GM12878 (cell line): ENCODE results near the gene TM7SF2. TPM values are rescaled to one million over a fixed set of nuclear protein-coding genes. Genes with fewer than 3 reads are reported as not detected.
A peak's percentile ranks its signal among the peaks of the same experiment; 100 is the strongest.

ENCODE experiments used
- BMI1 ChIP-seq: fragments of 450-650 bp; IDR thresholded peaks from 2 replicates; pipeline ENCODE4 v1.6.1; 2016; ENCODE audit warnings: mild to moderate bottlenecking, moderate library complexity, borderline replicate concordance
- CBFB ChIP-seq: IDR thresholded peaks from 2 replicates; pipeline ENCODE4 v1.6.1; 2016; ENCODE audit warnings: antibody characterized with exemption, low read depth
- CEBPB ChIP-seq, 2 experiments: fragments of 150-350 bp in 1 of 2; IDR thresholded peaks; 2 replicates each; pipeline ENCODE4 v1.6.1; 2012 to 2014; ENCODE audit warnings: low read depth in 2 of 2, low read length in 2 of 2, borderline replicate concordance in 1 of 2, inconsistent platforms in 1 of 2
- EP300 ChIP-seq, 2 experiments: fragments of 150-350 bp in 1 of 2; IDR thresholded peaks; 2 replicates each; pipeline ENCODE4 v1.6.1; 2011 to 2012; ENCODE audit warnings: low read depth in 2 of 2, low read length in 2 of 2, borderline replicate concordance in 1 of 2, improper control_type of control experiment in 1 of 2, inconsistent platforms in 1 of 2; ENCODE audit not compliant: control insufficient read depth in 1 of 2
- GABPA ChIP-seq: IDR thresholded peaks from 2 replicates; pipeline ENCODE4 v1.6.1; 2014; ENCODE audit warnings: antibody characterized with exemption, low read depth, mild to moderate bottlenecking, inconsistent platforms
- HDAC2 ChIP-seq: fragments of 200-600 bp; sonication (generic); IDR thresholded peaks from 2 replicates; pipeline ENCODE4 v1.6.1; 2017
- KLF5 ChIP-seq: fragments of 450-650 bp; IDR thresholded peaks from 2 replicates; pipeline ENCODE4 v1.6.1; 2014; ENCODE audit warnings: mild to moderate bottlenecking; ENCODE audit not compliant: partially characterized antibody
- NFYA ChIP-seq: IDR thresholded peaks from 2 replicates; pipeline ENCODE4 v1.6.1; 2011; ENCODE audit warnings: low read depth, mild to moderate bottlenecking, low read length, improper control_type of control experiment, borderline replicate concordance
- RAD21 ChIP-seq: IDR thresholded peaks from 2 replicates; pipeline ENCODE4 v1.6.1; 2011; ENCODE audit warnings: mild to moderate bottlenecking, low read depth, low read length, moderate library complexity; ENCODE audit not compliant: insufficient read depth
- RUNX3 ChIP-seq: IDR thresholded peaks from 2 replicates; pipeline ENCODE4 v1.6.1; 2012; ENCODE audit warnings: low read length, inconsistent platforms
- SP1 ChIP-seq: IDR thresholded peaks from one replicate; pipeline ENCODE4 v1.6.1; 2011; ENCODE audit warnings: low read depth, low read length
- SREBF2 ChIP-seq: IDR thresholded peaks from 2 replicates; pipeline ENCODE4 v1.6.1; 2012; ENCODE audit warnings: mild to moderate bottlenecking, low read length
- SRF ChIP-seq, 2 experiments: IDR thresholded peaks; 2 replicates each; pipeline ENCODE4 v1.6.1; 2011; ENCODE audit warnings: low read depth in 2 of 2, low read length in 2 of 2, mild to moderate bottlenecking in 1 of 2, moderate library complexity in 1 of 2
- STAT1 ChIP-seq: fragments of 450-650 bp; conservative IDR thresholded peaks from 2 replicates; pipeline ENCODE4 v1.6.1; 2014; ENCODE audit warnings: antibody characterized with exemption, mild to moderate bottlenecking
- TAF1 ChIP-seq: IDR thresholded peaks from 2 replicates; pipeline ENCODE4 v1.6.1; 2011; ENCODE audit warnings: mild to moderate bottlenecking, low read depth, low read length, borderline replicate concordance
- ZBTB11 ChIP-seq: fragments of 450-650 bp; formaldehyde crosslinking; IDR thresholded peaks from 2 replicates; pipeline ENCODE4 v1.5.0; 2022; ENCODE audit warnings: mild to moderate bottlenecking, missing genetic modification characterization
- ZZZ3 ChIP-seq: IDR thresholded peaks from 2 replicates; pipeline ENCODE4 v1.6.1; 2011; ENCODE audit warnings: low read depth; ENCODE audit not compliant: control insufficient read depth, insufficient read length
- polyA plus RNA-seq, 11 experiments: library from polyadenylated mRNA; depleted of rRNA in 4 of 11; unstranded in 6 of 11; stranded (reverse) in 5 of 11; fragments of >200 nt; fragmentation: Nextera tagmentation in 4 of 11; fragmentation: Illumina TruSeq in 1 of 11; extraction: Ambion mirVana in 4 of 11; extraction: Trizol in 1 of 11; gene quantifications; 1 replicate in 1 of 11; 2 replicates in 10 of 11; pipeline versions ENCODE4 v1.2.1 to v1.2.3, GENCODE V29; 2011 to 2016; ENCODE audit warnings: inconsistent platforms in 2 of 11, missing spikeins in 2 of 11, low read depth in 1 of 11
- total RNA-seq, 4 experiments: library from RNA; depleted of rRNA in 3 of 4; stranded (reverse); fragments of >200 nt in 3 of 4; fragmentation: Illumina TruSeq in 1 of 4; extraction: Trizol in 1 of 4; gene quantifications; 2 replicates each; pipeline versions ENCODE4 v1.2.1 to v1.2.3, GENCODE V29; 2013 to 2021
- TF ChIP-seq, protein P1 (sequence below): fragments of 450-650 bp; IDR thresholded peaks from 2 replicates; pipeline ENCODE4 v1.6.1; 2017; ENCODE audit warnings: mild to moderate bottlenecking, moderate library complexity
- TF ChIP-seq, protein P2 (sequence below): IDR thresholded peaks from 2 replicates; pipeline ENCODE4 v1.6.1; 2011; ENCODE audit warnings: low read depth, mild to moderate bottlenecking, low read length, moderate library complexity, borderline replicate concordance; ENCODE audit errors: extremely low read depth
- TF ChIP-seq, protein P3 (sequence below): fragments of 450-650 bp; IDR thresholded peaks from 2 replicates; pipeline ENCODE4 v1.6.1; 2014; ENCODE audit warnings: mild to moderate bottlenecking

TM7SF2 gene
- total and polyA plus RNA-seq, 10 of the 15 experiments (the other 5 are each of a cell fraction or from before 2014, with no cell fraction given), result 0.52 to 57.7 (median 20.7) TPM

- peak in 1 of 2 experiments; percentile 22; a peak in 1 of 4 replicates for TF ChIP-seq EP300 (IDR thresholded peaks at IDR 0.05; ENCODE audit: borderline replicate concordance in 1 of 2, control insufficient read depth in 1 of 2, low read depth in 2 of 2, low read length in 2 of 2)
- TF ChIP-seq NFYA, result no peak
- TF ChIP-seq, protein P1, sequence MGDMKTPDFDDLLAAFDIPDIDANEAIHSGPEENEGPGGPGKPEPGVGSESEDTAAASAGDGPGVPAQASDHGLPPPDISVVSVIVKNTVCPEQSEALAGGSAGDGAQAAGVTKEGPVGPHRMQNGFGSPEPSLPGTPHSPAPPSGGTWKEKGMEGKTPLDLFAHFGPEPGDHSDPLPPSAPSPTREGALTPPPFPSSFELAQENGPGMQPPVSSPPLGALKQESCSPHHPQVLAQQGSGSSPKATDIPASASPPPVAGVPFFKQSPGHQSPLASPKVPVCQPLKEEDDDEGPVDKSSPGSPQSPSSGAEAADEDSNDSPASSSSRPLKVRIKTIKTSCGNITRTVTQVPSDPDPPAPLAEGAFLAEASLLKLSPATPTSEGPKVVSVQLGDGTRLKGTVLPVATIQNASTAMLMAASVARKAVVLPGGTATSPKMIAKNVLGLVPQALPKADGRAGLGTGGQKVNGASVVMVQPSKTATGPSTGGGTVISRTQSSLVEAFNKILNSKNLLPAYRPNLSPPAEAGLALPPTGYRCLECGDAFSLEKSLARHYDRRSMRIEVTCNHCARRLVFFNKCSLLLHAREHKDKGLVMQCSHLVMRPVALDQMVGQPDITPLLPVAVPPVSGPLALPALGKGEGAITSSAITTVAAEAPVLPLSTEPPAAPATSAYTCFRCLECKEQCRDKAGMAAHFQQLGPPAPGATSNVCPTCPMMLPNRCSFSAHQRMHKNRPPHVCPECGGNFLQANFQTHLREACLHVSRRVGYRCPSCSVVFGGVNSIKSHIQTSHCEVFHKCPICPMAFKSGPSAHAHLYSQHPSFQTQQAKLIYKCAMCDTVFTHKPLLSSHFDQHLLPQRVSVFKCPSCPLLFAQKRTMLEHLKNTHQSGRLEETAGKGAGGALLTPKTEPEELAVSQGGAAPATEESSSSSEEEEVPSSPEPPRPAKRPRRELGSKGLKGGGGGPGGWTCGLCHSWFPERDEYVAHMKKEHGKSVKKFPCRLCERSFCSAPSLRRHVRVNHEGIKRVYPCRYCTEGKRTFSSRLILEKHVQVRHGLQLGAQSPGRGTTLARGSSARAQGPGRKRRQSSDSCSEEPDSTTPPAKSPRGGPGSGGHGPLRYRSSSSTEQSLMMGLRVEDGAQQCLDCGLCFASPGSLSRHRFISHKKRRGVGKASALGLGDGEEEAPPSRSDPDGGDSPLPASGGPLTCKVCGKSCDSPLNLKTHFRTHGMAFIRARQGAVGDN, result 0 out of 2 replicates have a peak, but pooled peaks have one; percentile 25
- TF ChIP-seq SREBF2, result 0 out of 2 replicates have a peak, but pooled peaks have one; percentile 46
- peak; percentile 54 for TF ChIP-seq KLF5
- TF ChIP-seq ZZZ3, result no peak
- no peak for TF ChIP-seq BMI1
- peak; percentile 83 for TF ChIP-seq SP1
- TF ChIP-seq, protein P2, sequence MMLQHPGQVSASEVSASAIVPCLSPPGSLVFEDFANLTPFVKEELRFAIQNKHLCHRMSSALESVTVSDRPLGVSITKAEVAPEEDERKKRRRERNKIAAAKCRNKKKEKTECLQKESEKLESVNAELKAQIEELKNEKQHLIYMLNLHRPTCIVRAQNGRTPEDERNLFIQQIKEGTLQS, result peak; percentile 87; the same call in 1 of the 2 replicates
- TF ChIP-seq HDAC2, result peak; percentile 97; the same call in 1 of the 2 replicates
- peak; percentile 94; the same call in 1 of the 2 replicates for TF ChIP-seq STAT1
- peak; percentile 10 to 84; a peak in 3 of 4 replicates for TF ChIP-seq SRF (IDR thresholded peaks at IDR 0.05; ENCODE audit: low read depth in 2 of 2, low read length in 2 of 2)
- peak; percentile 45; the same call in 1 of the 2 replicates for TF ChIP-seq ZBTB11 (CRISPR knock-in tag)
- peak; percentile 97 for TF ChIP-seq GABPA
- peak; percentile 63 for TF ChIP-seq CBFB
- TF ChIP-seq CEBPB (IDR thresholded peaks at IDR 0.05; ENCODE audit: borderline replicate concordance in 1 of 2, low read depth in 2 of 2, low read length in 2 of 2), result no peak
- TF ChIP-seq, protein P3, sequence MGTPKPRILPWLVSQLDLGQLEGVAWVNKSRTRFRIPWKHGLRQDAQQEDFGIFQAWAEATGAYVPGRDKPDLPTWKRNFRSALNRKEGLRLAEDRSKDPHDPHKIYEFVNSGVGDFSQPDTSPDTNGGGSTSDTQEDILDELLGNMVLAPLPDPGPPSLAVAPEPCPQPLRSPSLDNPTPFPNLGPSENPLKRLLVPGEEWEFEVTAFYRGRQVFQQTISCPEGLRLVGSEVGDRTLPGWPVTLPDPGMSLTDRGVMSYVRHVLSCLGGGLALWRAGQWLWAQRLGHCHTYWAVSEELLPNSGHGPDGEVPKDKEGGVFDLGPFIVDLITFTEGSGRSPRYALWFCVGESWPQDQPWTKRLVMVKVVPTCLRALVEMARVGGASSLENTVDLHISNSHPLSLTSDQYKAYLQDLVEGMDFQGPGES, result peak; percentile 58
- peak; percentile 92 for TF ChIP-seq RUNX3
- peak; percentile 55; the same call in 1 of the 2 replicates for TF ChIP-seq TAF1
- no peak for TF ChIP-seq RAD21
Measured at GRCh38 chr11:65083834-65084597, 27.7 kb upstream of the TM7SF2 start, which contains the start of the genes CDCA5 and ZFPL1 (continued).
